Right cardiac atrium (tissue), 5 donors: ENCODE data around the gene CBX8. TPM values are rescaled to one million over a fixed set of nuclear protein-coding genes. Genes with fewer than 3 reads are reported as not detected.

ENCODE experiments used
- ATAC-seq, 2 donors: fragments of 200-7000 bp; cut with Tn5 transposase; one replicate each; pipeline versions ENCODE4 v1.8.0 to v1.9.1; 2020; ENCODE audit warnings: moderate library complexity in 2 of 2, mild to moderate bottlenecking in 1 of 2
- DNase-seq, 3 donors: peaks; one replicate each; pipeline ENCODE4 v3.0.0-alpha.2; 2020
- H3K27ac ChIP-seq: one replicate; pipeline ENCODE4 v1.5.1; 2013; ENCODE audit warnings: mild to moderate bottlenecking, low read length, control low read depth, moderate library complexity
- H3K27me3 ChIP-seq: one replicate; pipeline ENCODE4 v1.6.1; 2013; ENCODE audit not compliant: control insufficient read depth, insufficient read depth
- H3K4me1 ChIP-seq: one replicate; pipeline ENCODE4 v1.6.1; 2013; ENCODE audit warnings: low read length; ENCODE audit not compliant: control insufficient read depth, insufficient read depth
- H3K4me3 ChIP-seq: one replicate; pipeline ENCODE4 v1.5.1; 2013; ENCODE audit warnings: low read length, control low read depth
- H3K9me3 ChIP-seq: one replicate; pipeline ENCODE4 v1.6.1; 2013; ENCODE audit warnings: low read length; ENCODE audit not compliant: control insufficient read depth
- WGBS: extraction: QIAGEN DNeasy Blood & Tissue Kit; methylation state at CpG from one replicate; pipeline ENCODE4 v1.1.7; 2013; 5-methylcytosine and 5-hydroxymethylcytosine counted together
- intact Hi-C, 4 donors: fragments of 100-400 bp; cut with DNase I; formaldehyde crosslinking; loops; one replicate each; pipeline versions ENCODE4 v1.11.0 to v1.14.0; 2022 to 2023
- polyA plus RNA-seq: library from polyadenylated mRNA; stranded (reverse); fragments of 200-250 nt; gene quantifications from one replicate; pipeline ENCODE4 v1.2.3, GENCODE V29; 2013
- total RNA-seq, 4 donors: library from RNA; stranded (reverse); fragmentation: NEBNext Ultra II Directional; extraction: Animal tissue kit (Norgen Biotek cat#: 25700); gene quantifications; one replicate each; pipeline ENCODE4 v1.2.1, GENCODE V29; 2021
- donor health status: healthy with polysubstance abuse.
- donor health status: DM: no; HTN: yes; CAD: no.
- donor health status: DM: no; HTN: no; CAD: no.
- donor health status: DM: no; HTN: yes; CAD: no; lungs with severe emphysema.
- donor health status: DM: yes; HTN: yes; CAD: no.

CBX8 gene
- total and polyA plus RNA-seq, 5 donors: 2.4 to 7.3 (median 4.7) TPM

GRCh38 chr17:79810130-79811010 lies 13.5 kb upstream of the CBX8 start:
- Histone ChIP-seq H3K9me3 (no peaks in the 10 kb centered on the region), H3K4me3 (peak overlapping the region; percentile 13), H3K4me1 (peaks cover 5% of the 10 kb centered on the region), H3K27ac (no peak overlapping the region), H3K27me3 (no peaks in the 10 kb centered on the region)
- intact Hi-C loops: no loop called here
- 1% methylated on average over 79 of the region's 79 CpGs for WGBS
- ATAC-seq (peak; percentile 67 to 80), DNase-seq (peak; percentile 77 to 86 (median 85))

- Histone ChIP-seq H3K27me3 (no peaks in the 10 kb centered on the region), H3K4me1 (peaks cover 5% of the 10 kb centered on the region), H3K27ac (no peak overlapping the region), H3K9me3 (no peaks in the 10 kb centered on the region), H3K4me3 (peak overlapping the region; percentile 13)
- intact Hi-C loops: loop anchor here in 2 of 4 donors (5.0 to 10.0 kb wide), 2 partner anchors 33 to 185 kb away; no protein-coding TSS in a partner anchor
- ATAC-seq (no peak), DNase-seq (peak in 2 of 3 donors; percentile 58 to 68)
- 4% methylated on average over 40 of the region's 40 CpGs for WGBS
Measured at GRCh38 chr17:79809530-79810129, 12.8 kb upstream of the CBX8 start.

- intact Hi-C loops: loop anchor here in 2 of 4 donors (5.0 to 10.0 kb wide), 2 partner anchors 33 to 186 kb away; no protein-coding TSS in a partner anchor
- no peak overlapping the region for H3K4me3 ChIP-seq
- peaks cover 5% of the 10 kb centered on the region for H3K4me1 ChIP-seq
- H3K27me3 ChIP-seq: no peaks in the 10 kb centered on the region
- H3K9me3 ChIP-seq: no peaks in the 10 kb centered on the region
- no peak overlapping the region for H3K27ac ChIP-seq
- DNase-seq (peak; percentile 15 to 51 (median 39)), ATAC-seq (peak; percentile 3 to 20)
- WGBS: 21% methylated on average over 20 of the region's 20 CpGs
Measured at GRCh38 chr17:79808763-79809529, 12.1 kb upstream of the CBX8 start.

- Histone ChIP-seq H3K27ac (no peak overlapping the region), H3K4me3 (no peak overlapping the region), H3K9me3 (no peaks in the 10 kb centered on the region), H3K4me1 (peaks cover 5% of the 10 kb centered on the region), H3K27me3 (no peaks in the 10 kb centered on the region)
- intact Hi-C loops: loop anchor here in 2 of 4 donors (5.0 to 10.0 kb wide), 2 partner anchors 35 to 188 kb away; no protein-coding TSS in a partner anchor
- DNase-seq (peak in 1 of 3 donors; percentile 32), ATAC-seq (no peak)
- 23% methylated on average over 13 of the region's 13 CpGs for WGBS
Measured at GRCh38 chr17:79806863-79807720, 10.2 kb upstream of the CBX8 start.

- Histone ChIP-seq H3K27me3 (no peaks in the 10 kb centered on the region), H3K4me1 (peaks cover 1% of the 10 kb centered on the region), H3K27ac (no peak overlapping the region), H3K4me3 (no peak overlapping the region), H3K9me3 (no peaks in the 10 kb centered on the region)
- WGBS: 19% methylated on average over 4 of the region's 4 CpGs
- intact Hi-C loops: loop anchor here in 2 of 4 donors (5.0 to 10.0 kb wide), 2 partner anchors 36 to 188 kb away; no protein-coding TSS in a partner anchor
- ATAC-seq: no peak
- DNase-seq: peak in 1 of 3 donors; percentile 35
Measured at GRCh38 chr17:79806446-79806760, 9.5 kb upstream of the CBX8 start.

GRCh38 chr17:79804856-79805696 lies 8.2 kb upstream of the CBX8 start:
- no peaks in the 10 kb centered on the region for H3K9me3 ChIP-seq
- DNase-seq: no peak
- no peak for ATAC-seq
- no peak overlapping the region for H3K4me3 ChIP-seq
- H3K27ac ChIP-seq: no peak overlapping the region
- 20% methylated on average over 22 of the region's 22 CpGs for WGBS
- intact Hi-C loops: loop anchor here in 2 of 4 donors (5.0 to 10.0 kb wide), 2 partner anchors 37 to 190 kb away; no protein-coding TSS in a partner anchor
- no peaks in the 10 kb centered on the region for H3K4me1 ChIP-seq
- no peaks in the 10 kb centered on the region for H3K27me3 ChIP-seq

GRCh38 chr17:79803997-79804855 lies 7.3 kb upstream of the CBX8 start:
- peak in 2 of 3 donors; percentile 17 to 65 for DNase-seq
- H3K27ac ChIP-seq: no peak overlapping the region
- no peak overlapping the region for H3K4me3 ChIP-seq
- no peaks in the 10 kb centered on the region for H3K9me3 ChIP-seq
- H3K4me1 ChIP-seq: no peaks in the 10 kb centered on the region
- intact Hi-C loops: loop anchor here in 1 of 4 donors (10.0 kb wide), 1 partner anchor 191 kb away; no protein-coding TSS in a partner anchor
- peak in 1 of 2 donors; percentile 9 for ATAC-seq
- H3K27me3 ChIP-seq: no peaks in the 10 kb centered on the region
- 2% methylated on average over 76 of the region's 76 CpGs for WGBS

GRCh38 chr17:79803421-79803996 lies 6.6 kb upstream of the CBX8 start:
- Histone ChIP-seq H3K4me1 (no peaks in the 10 kb centered on the region), H3K27me3 (no peaks in the 10 kb centered on the region), H3K27ac (no peak overlapping the region), H3K9me3 (no peaks in the 10 kb centered on the region), H3K4me3 (no peak overlapping the region)
- DNase-seq: peak in 1 of 3 donors; percentile 47
- no peak for ATAC-seq
- intact Hi-C loops: loop anchor here in 1 of 4 donors (10.0 kb wide), 1 partner anchor 191 kb away; no protein-coding TSS in a partner anchor
- 7% methylated on average over 31 of the region's 31 CpGs for WGBS
